ENCODE results near the gene ATP5PO.
A peak's percentile ranks its signal among the peaks of the same experiment; 100 is the strongest.

ATP5PO gene, protein sequence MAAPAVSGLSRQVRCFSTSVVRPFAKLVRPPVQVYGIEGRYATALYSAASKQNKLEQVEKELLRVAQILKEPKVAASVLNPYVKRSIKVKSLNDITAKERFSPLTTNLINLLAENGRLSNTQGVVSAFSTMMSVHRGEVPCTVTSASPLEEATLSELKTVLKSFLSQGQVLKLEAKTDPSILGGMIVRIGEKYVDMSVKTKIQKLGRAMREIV

DNA sequence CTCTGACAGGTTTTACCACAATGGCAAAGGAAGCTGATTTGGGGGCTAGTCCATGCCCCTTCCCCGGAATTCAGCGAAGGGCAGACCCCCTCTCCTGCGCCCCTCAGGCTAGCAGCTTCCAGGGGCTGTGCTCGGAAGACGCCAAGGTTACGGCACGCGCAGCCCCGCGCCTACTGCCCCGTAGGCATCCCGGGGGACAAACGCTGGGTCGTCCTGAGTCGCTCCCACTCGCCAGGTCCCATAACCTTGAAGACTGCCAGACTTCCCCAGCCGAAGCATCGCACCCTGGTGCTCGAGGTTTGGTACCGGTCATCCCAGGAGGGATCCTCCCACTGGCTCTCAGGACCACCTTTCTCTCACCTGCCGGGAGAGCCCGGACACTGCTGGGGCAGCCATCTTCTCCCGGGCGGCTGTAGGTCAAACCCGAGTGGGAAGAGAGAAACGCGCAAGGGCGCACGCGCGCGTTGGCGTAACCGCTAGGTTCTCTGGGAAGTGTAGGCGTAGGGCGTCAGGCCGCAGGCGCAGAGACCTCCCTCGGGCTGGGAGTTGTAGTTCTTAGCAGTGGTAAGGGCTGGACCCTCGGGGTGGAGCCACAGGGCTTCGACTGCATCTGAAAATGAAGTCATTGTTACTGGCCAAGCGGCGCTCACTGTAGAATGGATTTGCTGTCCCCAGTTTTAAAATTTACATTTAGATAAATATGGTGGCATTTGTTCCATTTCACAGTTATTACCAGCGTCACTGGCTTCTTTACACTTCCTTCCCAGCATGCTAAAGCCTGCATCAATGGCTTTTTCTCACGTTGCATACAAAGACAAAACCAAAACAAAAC, at the start of gene ATP5PO:
TSS of gene ATP5PO (minus strand) at position 437 of the 832 bp plus-strand sequence. CDS start at position 396, 41 bp downstream.
- DNase-seq (ENCODE audit: low spot score), result peak; percentile 93

DNA sequence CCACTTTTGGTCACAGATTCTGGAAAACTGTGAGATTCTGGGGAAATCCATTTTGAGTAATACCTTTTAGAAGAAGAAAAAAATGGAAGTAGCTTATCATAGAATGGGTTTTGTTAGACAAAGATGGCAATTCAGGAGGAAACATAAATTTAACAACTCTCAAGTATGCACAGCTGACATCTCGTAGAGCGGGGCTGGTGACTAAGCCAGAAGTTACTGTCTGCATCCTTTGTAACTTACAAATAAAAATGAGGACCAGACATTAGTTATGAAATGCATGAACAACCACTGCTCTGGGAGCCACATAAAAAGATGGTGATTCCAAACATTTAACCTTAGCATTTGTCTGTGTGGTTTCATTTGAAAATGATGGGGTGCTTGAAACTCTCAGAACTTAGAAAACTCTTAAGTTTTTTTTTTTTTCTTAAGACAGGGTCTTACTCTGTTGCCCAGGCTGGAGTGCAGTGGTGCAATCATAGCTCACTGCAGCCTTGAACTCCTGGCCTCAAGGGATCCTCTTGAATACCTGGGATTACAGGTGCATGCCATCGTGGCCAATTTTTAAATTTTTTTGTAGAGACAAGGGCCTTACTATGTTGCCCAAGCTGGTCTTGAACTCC, 49.2 kb upstream of the ATP5PO start:
- DNase-seq (ENCODE audit: low spot score), result no peak

DNA sequence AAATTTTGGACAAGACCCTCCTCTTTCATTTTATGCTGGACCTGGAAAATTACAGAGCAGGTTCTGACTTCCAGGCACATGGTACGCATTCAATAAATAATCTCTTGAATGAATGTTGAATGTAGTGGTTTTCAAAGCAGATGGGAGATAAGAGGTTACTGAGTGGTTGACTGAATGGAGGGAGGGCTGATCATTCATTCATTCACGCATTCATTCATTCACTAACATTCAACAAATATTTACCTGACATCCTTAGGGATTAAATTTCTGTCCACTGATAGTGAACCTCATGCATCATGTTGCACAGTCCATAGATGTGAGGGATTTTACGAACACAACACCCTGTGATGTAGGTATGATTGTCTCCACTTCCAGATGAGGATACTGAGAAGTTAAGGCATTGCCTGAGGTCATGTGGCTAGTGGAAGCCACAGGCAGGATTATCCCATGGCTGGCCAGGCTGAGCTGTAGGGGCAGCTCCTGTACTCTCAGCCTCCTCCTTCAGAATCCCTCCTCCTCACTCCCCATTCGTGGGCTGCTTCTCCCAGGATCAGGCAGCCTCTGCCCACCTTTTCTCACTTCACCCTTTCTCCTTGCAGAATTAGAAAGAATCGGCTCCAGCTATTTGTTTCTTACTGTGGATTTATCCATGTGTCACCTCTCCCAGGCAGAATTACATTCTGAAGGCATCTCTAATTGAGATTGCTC, 48.4 kb upstream of the ATP5PO start:
- no peak for DNase-seq (ENCODE audit: low spot score)

DNA sequence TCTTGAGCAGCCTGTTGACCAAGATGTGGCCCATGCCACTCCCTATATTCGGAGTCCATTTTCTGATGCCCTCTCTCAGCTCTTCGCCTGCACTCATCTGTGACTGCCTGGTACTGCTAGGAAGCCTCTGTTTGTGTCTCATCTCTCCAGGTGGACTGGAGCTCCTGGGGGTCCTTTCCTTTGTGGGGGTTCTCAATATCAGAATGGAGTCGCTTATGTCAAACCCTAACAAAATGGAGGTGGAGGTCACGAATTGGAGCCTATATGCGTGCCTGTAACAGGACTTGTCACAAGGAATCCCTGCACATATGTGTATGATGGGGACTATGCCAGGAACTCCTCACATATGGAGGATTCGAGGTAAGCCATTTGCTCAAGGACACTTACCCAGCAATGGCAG, 46.7 kb upstream of the ATP5PO start:
- DNase-seq (ENCODE audit: low spot score), result no peak

DNA sequence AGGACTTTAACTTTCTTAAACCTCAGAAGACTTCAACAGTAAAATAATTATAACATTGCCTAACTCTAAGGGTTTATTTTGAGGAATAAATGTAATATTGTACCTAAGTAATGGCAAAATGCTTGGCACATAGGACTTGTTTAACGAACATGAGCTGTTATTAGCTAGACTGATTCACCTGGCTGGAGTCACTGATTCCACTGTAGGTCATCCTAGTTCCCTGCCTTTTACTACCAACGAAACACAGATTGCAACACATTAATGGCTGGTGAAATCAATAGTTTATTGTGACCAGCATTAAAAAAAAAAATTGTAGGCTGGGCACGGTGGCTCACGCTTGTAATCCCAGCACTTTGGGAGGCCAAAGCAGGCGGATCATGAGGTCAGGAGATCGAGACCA, 45.5 kb upstream of the ATP5PO start:
- no peak for DNase-seq (ENCODE audit: low spot score)

DNA sequence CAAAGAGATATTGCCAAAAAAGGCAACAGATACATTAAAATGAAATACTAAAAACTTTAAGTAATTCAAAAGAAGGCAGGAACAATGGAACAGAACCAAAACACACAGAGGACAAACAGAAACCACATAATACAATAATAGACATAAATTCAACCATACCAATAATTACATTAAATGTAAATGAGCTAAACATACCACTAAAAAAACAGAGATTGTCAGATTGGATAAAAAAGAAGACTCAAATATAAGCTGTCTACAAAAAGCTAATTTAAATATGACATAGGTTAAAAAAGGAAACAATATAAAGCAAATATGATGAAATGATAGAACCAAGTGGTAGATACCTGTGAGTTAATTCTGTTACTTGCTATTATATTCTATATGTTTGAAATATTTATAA, 44.1 kb upstream of the ATP5PO start:
- DNase-seq (ENCODE audit: low spot score), result no peak

DNA sequence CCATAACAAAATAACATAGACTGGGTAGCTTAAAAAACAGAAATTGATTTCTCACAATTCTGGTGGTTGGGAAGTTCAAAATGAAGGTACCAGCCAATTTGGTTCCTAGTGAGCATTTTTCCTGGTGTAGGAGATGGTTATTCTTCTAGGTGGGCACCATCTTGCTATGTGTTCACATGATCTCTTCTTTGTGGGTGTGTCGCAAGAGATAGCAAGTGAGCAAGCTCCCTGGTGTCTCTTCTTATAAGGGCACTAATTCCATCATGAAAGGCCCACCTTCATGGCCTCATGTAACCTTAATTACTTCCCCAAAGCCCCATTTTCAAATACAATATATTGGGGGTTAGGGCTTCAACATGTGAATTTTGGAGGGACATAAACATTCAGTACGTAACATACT, 38.8 kb upstream of the ATP5PO start:
- DNase-seq (ENCODE audit: low spot score), result no peak

DNA sequence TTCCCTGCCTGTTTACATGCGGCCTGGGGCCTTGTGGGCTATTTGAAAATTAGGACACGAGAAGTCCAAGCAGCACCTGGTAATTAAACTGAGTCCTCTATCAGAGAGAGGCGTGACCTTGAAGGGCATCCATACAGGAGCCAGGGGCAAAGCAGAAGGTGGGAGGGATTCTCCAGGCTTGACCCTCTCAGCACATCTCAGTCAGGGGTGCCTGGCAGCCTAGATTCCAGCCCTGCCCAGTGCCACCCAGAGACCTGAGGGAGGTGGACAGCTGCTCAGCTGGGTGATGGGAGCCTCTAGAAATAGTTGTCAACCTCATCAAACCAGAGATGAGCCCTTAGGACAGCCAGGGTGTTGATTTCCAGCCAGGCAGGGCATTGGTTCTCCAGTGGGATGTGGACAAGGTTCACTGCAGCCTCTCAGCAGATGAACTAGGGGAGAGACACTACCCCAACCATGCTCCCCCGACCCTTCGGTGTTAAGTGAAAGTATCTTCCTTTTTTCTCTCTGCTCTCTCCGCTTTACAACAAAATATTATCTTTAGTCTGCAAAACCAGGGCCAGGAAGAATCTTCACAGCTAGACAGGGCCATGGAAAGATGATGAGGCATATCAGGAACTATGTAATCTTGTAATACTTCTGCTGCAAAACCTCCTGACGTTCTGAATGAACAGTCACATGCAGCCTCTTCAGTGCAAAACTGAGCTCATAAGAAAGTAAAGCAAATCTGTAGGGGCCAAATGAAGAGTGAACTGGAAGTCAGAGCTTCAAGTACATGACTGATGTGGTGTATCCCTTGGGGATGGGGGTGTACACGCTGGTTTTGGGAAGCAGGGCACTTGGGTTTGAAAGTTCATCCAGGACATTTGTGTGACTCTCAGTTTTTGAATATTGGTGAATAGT, 35.9 kb upstream of the ATP5PO start:
- DNase-seq (ENCODE audit: low spot score), result no peak

DNA sequence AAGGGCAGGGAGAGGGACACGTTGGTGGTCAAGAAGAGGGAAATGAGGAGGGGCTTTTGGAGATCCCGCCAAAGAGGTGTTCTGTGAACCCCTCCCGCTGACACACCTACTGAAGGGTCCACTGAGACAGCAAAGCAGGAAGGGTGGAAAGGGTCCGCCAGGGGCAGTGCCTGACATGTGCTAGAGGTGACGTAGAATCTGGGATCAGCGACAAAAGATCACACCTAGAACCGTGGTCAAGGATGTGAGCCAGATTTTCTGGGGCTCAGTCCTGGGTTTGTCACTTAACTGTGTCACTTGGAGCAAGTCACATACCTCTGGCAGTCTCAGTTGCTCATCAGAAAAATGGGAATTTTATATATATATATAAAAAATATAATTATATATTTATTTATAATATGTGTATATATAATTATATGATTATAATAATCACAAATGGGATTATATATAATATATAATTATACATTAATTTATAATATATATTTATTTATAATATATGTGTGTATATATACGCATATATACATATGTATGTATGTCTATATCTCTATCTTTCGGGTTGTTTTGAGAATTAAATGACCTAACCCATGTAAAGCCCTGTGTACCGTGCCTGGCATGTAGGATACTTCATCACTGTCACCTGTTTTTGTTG, 35.0 kb upstream of the ATP5PO start:
- no peak for DNase-seq (ENCODE audit: low spot score)

DNA sequence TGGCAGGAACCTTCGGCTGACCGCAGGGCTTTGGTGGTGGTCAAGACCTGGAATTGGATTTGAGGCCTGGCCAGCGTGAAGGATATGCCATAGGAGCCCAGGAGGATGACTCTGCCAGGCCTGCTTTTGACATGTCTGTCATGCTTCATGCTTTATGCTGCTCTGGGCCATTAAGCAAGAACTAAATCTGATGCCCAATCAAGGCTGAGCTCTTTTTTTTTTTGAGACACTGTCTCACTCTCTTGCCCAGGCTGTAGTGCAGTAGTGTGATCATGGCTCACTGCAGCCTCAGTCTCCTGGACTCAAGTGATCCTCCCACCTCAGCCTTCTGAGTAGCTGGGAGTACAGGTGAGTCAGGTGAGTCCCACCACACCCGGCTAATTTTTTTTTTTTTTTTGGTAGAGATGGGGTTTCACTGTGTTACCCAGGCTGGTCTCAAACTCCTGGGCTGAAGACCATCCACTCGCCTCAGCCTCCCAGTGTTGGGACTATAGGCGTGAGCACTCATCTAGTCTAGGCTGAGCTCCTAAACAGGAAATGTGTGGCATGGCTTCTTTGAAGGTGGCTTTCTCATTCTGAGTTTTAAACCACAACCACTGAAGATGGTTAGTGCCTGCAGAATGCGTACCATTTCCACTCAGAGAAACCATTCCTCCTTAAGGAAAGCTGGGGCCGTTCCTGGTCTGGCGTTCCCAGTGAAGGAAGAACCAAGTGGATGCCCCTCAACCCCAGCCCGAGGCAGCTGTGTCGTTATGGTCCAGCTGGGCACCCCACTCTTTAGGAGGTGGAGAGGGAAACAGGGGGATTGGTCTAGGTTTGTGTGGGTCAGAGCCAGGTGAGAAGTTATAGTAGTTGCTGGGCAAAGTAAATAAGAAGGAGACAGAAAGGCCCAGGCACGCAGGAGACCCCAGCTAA, 34.2 kb upstream of the ATP5PO start:
- no peak for DNase-seq (ENCODE audit: low spot score)

DNA sequence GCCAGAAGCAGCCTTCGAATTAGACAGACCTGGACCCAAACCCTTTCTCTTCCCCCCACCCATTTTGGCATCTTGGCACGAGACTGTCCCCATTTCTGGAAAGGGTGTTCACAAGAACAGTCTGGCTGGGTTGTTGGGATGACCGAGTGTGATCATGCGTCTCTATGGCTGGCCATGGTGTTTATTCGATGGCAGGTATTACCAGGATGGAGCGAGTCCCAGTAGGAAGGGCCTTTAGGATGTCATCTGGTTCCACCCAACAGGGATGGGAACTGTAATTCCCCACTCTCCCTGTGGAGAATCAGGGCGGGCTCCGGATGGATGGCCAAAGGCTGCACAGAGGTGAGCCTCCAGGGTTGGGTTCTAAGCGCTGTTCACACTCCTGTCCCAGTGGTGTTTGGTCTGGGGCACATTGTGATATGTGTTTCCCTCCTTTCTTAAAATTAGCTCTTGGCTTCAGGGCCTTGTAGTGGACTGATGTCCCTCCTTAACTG, 33.4 kb upstream of the ATP5PO start:
- no peak for DNase-seq (ENCODE audit: low spot score)

DNA sequence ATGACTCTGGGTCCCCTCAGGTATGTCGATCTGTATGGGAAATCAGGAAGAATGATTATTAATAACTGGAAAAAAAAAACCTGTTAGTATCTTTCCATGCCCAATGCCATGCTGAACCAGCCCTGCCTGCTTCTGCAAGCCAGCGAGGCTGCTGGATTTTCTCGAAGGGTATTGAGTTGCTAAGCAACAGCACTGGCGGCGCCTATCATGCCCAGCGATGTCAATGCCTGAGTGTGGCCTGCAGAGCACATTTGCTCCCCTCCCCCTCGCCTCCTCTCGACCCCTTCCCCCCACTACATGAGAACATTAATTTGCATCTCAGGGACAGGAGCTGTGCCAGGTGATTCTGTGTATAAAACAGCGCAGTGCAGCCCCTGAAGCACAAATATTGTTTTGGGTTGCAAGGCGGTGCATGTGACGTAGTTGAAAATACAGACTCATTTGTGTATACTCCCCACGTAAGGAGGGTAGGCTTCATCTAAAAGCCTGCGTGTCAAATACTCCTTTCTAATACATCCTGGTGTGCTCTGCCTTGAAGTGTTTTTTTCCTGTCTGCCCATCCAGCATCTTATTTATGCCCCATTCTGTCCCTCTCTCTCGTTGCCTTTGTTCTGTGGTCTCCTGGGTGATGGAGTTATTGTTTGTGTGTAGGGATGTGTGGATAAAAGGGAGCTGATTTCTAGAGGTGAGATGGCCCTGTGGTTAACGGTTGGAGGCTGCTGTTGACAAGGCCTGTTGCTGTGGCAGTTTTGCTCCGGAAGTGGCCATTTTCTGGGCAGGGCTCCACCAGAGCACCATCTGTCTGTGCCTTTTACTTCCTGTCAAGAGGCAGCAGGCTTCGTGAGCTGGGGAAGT, 32.7 kb upstream of the ATP5PO start:
- no peak for DNase-seq (ENCODE audit: low spot score)

DNA sequence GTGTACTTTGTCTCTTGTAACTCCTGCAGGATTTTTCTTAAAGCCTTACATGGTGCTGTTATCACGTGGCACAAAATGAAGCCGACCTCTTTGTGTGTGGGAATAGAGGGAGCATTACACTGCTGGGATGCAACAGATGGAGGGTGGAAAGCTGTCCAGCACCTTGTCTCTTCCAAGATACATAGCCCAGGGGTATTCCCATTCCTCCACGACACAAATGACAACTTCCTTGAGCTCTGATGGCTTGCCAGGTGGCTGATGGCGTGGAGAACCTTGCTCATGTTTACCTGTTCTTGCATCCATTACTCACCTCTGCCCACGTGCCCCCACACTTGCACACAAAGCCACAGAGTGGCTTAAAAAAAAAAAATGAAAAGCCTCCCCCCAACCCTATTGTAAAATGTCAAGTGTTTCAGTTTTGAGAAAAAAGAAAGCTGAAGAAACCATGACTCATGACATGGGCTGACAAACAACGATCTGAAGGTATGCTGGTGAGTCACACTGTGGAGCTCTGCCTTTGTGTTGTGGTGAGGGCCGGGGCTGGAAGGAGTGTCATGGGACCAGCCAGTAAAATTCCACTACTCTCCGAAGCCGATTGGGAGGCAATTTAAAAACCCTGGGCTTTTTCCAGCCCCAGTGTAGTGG, 32.0 kb upstream of the ATP5PO start:
- DNase-seq (ENCODE audit: low spot score), result no peak

DNA sequence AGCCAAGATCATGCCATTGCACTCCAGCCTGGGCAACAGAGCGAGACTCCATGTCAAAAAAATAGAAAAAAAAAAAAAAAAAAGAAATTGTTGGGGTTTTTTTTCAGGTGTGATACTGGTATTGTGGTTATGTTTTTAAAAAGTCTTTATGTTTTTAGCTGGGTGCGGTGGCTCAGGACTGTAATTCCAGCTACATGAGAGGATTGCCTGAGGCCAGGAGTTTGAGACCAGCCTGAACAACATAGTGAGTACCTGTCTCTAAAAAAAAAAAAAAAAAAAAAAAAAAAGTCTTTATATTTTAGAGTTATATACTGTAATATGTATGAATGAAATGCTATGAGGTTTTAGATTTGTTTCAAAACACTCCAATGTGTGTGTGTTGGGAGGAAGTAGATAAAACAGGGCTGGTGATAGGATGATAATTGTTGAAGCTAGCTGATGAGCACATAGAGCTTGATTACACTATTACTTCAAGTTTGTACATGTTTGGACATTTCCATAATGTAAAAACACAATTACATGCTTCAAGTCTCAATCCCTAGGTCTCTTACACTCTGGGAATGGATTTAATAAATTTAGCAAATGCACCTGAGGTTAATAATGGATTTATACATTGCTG, 30.2 kb upstream of the ATP5PO start:
- no peak for DNase-seq (ENCODE audit: low spot score)

DNA sequence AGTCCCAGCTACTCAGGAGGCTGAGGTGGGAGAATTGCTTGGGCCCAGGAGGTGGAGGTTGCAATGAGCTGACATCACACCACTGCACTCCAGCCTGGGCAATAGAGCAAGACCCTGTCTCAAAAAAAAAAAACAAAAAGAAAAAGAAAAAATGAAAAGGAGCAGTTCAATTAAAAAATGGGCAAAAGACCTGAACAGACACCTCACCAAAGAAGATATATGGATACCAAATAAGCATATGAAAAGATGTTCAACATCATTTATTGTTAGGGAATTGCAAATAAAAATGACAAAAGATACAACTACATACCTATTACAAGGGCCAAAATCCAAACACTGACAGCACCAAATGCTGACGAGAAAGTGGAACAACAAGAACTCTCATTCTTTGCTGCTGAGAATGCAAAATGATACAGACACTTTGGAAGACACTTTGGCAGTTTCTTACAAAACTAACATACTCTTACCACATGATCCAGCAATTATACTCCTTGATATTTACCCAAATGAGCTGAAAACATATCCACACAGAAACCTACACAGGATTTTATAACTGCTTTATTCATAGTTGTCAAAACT, 28.7 kb upstream of the ATP5PO start:
- DNase-seq (ENCODE audit: low spot score), result no peak

DNA sequence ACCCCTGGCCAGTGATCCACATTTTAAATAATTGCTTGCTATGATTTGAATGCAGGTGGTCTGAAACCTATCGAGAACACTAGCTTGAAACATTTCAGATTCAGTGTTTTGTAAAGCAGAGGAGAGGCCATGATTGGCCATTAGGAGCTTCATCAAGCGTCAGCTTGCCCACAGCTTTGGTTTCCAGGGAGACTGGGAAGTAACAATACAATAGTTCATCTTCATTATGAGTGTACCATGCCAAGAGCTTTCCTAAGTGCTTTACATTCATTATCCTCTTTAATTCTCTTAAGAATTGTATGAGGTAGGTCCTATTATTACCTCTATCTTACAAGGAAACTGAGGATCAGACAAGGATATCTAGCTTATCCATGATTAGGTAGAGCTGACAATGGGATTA, 27.7 kb upstream of the ATP5PO start:
- no peak for DNase-seq (ENCODE audit: low spot score)

DNA sequence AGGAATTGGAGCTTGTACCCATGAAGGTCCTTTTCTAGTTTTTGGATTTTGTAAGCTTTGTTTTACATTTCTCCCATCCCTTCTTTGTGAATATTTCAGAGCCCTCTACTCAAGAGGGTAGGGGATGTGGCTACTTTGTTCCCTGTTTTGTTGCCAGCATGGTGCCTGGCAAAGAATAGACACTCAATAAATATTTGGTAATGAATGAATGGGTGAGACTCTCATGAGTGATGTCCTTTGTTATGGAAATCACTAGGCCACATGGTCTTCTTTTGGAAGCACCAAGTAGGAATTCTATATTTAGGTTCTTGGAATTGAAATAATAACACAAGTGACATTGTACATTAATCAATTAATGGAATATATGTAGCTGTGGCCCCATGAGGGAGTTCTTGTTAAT, 26.8 kb upstream of the ATP5PO start:
- no peak for DNase-seq (ENCODE audit: low spot score)

DNA sequence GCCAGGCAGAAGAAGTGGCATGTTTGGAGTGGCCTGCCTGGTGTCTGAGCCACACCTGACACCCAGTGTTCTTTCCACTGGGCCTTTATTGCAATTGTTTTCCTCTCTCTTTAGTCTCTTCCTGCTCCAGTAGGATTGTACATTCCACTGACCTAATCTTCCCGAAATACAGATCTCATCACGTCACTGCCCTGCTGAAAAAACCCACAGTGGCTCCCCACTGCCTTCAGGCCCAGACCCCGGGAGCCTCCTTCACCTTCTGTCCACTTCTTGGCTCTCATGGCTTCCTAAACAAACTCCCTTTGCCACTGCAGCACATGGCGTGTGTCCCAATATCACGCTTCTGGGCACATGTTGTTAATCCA, 25.3 kb upstream of the ATP5PO start:
- DNase-seq (ENCODE audit: low spot score), result no peak
